Epithelial cell of prostate (primary cell): Measurements from ENCODE around the gene KRTAP5-5.
"Not testable (repeated sequence)": the region's sequence is repeated elsewhere in the genome, so short reads cannot be mapped to it uniquely, and the experiment has no call there.

ENCODE experiments used
- DNase-seq: peaks from one replicate; pipeline ENCODE4 v3.0.0-alpha.2; 2011; ENCODE audit warnings: low read depth, low spot score
- H3K27ac ChIP-seq: fragments of 450-650 bp; 2 replicates; pipeline ENCODE4 v1.5.1; 2017; ENCODE audit warnings: mild to moderate bottlenecking

KRTAP5-5 gene, protein sequence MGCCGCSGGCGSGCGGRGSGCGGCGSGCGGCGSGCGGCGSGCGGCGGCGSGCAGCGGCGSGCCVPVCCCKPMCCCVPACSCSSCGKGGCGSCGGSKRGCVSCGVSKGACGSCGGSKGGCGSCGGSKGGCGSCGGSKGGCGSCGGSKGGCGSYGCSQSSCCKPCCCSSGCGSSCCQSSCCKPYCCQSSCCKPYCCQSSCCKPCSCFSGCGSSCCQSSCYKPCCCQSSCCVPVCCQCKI

GRCh38 chr11:1629326-1630185, at the start of gene KRTAP5-5:
Gene KRTAP5-5, plus strand, starts transcription at chr11:1629775. Its CDS starts 66 bp downstream, at chr11:1629841.
- DNase-seq = no peak

DNA sequence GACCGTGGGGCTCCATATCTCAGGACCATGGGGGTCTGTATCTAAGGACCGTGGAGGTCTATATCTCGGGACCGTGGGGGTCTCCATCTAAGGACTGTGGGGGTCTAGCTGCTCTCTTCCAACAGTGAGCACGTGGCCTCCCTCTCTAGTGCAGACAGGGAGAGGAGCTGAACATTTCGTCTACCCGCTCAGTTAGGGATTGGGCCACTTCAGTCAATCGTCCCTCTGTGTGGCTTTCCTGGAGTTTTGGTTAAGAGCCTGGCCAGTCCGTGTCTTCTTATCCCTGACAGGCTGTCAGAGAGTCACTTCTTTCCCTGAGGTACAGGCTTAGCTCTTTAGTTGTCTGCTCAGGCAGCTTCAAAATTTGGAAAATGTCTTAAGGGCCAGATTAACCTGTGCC, 47.6 kb upstream of the KRTAP5-5 start:
- no peak for DNase-seq
- no peak overlapping the region for H3K27ac ChIP-seq

More at GRCh38 chr11:1629326-1630185, at the start of gene KRTAP5-5:
- no peak within 1 kb of the TSS for H3K27ac ChIP-seq

DNA sequence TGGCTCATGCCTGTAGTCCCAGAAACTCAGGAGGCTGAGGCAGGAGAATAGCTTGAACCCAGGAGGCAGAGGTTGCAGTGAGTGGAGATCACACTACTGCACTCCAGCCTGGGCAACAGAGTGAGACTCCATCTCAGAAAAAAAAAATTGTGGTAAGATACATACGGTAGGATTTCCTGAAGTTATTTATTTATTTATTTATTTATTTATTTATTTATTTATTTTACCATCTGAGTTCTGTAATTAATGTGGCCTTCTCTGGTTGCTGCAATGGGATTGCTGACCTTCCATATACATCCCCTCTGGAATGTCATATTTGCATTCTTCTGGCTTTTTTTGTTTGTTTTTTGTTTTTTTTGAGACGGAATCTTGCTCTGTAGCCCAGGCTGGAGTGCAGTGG, 46.7 kb upstream of the KRTAP5-5 start:
- not testable (repeated sequence) for DNase-seq, H3K27ac ChIP-seq

- H3K27ac ChIP-seq, DNase-seq: not testable (repeated sequence)
Observed at GRCh38 chr11:1584661-1585370, 44.8 kb upstream of the KRTAP5-5 start, which contains the start of gene KRTAP5-1. Gene KRTAP5-1, minus strand, starts transcription at chr11:1585283. Its CDS starts 34 bp downstream, at chr11:1585249.

- DNase-seq = no peak
- no peak overlapping the region for H3K27ac ChIP-seq
Observed at GRCh38 chr11:1586699-1587098, 42.9 kb upstream of the KRTAP5-5 start.

GRCh38 chr11:1589191-1589963, 40.2 kb upstream of the KRTAP5-5 start:
- H3K27ac ChIP-seq = peak overlapping the region; percentile 34
- DNase-seq = peak; percentile 45

DNA sequence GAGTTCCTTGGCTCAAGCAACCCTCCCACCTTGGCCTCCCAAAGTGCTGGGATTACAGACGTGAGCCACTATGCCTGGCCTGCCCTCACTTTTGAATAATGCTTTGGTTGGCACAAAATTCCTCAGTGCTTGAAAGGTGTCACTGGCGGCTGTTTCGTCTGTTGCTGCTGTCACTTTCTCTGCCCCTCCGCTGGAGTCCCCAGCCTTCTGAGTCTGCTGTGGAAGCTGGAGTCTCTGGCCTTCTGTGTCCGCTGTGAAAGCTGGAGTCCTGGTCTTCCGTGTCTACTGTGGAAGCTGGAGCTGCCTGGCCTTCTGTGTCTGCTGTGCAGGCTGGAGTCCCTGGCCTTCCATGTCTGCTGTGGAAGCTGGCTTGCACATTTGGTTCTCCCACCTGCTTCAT, 39.6 kb upstream of the KRTAP5-5 start:
- no peak for DNase-seq
- H3K27ac ChIP-seq = peak overlapping the region; percentile 28

DNA sequence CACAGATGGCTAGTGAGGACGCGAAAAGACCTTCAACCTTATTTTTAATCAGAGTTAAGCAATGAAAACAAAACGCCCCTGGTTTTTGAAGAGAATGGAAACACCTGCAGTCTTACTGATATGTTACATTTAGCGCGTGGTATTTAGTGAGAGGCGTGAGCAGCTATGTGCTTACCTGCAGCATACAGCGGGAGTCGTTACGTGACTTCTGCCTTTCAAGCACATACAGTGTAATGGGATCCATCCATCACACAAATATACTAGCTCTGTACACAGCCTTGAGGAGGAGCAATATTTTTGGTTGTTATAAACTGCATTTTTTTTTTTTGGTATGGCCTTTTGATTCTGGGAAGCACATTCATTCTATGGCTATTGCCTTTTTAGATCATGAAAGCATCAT, 36.9 kb upstream of the KRTAP5-5 start:
- H3K27ac ChIP-seq = no peak overlapping the region

GRCh38 chr11:1595994-1596575, 33.5 kb upstream of the KRTAP5-5 start:
- H3K27ac ChIP-seq, DNase-seq: not testable (repeated sequence)

More for the DNA sequence above, 36.9 kb upstream of the KRTAP5-5 start:
- DNase-seq = no peak

- DNase-seq, H3K27ac ChIP-seq: not testable (repeated sequence)
Observed at GRCh38 chr11:1596576-1597121, 32.9 kb upstream of the KRTAP5-5 start.

DNA sequence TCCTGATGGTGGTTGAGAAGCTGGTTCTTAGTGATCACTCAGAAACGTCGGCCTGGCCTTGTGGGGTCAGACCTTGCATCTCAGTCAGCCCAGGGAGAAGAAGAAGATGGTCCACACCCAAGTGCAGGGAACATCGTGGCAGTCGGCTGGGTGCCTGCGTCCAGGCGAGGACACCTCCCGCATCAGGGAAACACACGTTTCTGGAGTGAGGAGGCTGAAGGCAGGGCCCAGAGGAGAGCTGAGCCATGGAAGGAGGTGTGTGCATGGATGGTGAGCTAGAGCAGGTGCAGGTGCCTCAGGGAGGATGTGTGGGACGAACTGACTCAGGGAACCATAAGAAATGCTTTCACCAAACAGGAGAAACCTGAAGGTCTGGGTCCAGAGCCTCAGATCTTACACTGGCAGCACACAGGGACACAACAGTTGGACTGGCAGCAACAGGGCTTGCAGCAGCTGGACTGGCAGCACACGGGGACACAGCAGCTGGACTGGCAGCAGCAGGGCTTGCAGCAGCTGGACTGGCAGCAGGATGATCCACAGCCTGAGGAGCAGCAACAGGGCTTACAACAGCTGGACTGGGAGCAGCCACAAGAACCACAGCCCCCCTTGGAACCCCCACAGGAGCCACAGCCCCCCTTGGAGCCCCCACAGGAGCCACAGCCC, 32.1 kb upstream of the KRTAP5-5 start:
- no peak for DNase-seq
- no peak overlapping the region for H3K27ac ChIP-seq

GRCh38 chr11:1597994-1598380, 31.6 kb upstream of the KRTAP5-5 start, which contains the start of gene KRTAP5-2:
Gene KRTAP5-2, minus strand, starts transcription at chr11:1598294. Its CDS starts 44 bp downstream, at chr11:1598250.
- no peak within 1 kb of the TSS for H3K27ac ChIP-seq
- DNase-seq = no peak

DNA sequence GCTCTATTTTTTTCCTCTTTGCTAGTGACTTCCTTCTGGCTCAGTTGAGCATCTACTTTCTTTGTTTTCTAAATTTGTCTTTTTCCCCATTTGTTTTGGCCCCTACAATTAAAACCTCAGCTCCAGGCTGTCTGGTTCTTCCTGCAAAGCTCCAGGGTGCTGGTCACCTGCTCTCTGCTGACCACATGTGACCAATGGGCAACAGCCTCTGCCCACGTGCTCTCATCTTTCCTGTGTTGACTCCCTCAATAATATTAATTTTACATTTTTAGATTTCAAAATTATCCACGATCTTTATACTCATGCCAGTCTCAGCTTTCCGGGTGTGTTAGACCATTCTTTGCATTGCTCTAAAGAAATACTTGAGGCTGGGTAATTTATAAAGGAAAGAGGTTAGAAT, 31.2 kb upstream of the KRTAP5-5 start:
- DNase-seq = not testable (repeated sequence)

DNA sequence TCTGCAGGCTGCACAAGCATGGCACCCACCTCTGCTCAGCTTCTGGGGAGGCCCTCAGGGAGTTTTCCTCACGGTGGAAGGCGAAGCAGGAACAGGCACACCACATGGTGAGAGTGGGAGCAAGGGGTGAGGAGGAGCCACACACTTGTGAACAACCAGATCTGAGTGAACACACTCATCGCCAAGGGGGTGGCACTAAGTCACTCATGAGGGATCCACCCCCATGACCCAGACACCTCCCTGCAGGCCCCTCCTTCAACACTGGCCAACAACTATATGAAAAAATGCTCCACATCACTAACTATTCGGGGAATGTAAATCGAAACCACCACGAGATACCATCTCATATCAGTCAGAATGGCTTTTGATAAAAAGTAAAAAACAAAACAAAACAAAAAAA, 30.8 kb upstream of the KRTAP5-5 start:
- no peak overlapping the region for H3K27ac ChIP-seq
- no peak for DNase-seq

More for the DNA sequence above, 31.2 kb upstream of the KRTAP5-5 start:
- not testable (repeated sequence) for H3K27ac ChIP-seq

- no peak for DNase-seq
- H3K27ac ChIP-seq = no peak overlapping the region
Observed at GRCh38 chr11:1600626-1601025, 28.9 kb upstream of the KRTAP5-5 start.

GRCh38 chr11:1601663-1602062, 27.9 kb upstream of the KRTAP5-5 start:
- DNase-seq, H3K27ac ChIP-seq: not testable (repeated sequence)

GRCh38 chr11:1603629-1604028, 25.9 kb upstream of the KRTAP5-5 start:
- no peak overlapping the region for H3K27ac ChIP-seq
- DNase-seq = no peak

DNA sequence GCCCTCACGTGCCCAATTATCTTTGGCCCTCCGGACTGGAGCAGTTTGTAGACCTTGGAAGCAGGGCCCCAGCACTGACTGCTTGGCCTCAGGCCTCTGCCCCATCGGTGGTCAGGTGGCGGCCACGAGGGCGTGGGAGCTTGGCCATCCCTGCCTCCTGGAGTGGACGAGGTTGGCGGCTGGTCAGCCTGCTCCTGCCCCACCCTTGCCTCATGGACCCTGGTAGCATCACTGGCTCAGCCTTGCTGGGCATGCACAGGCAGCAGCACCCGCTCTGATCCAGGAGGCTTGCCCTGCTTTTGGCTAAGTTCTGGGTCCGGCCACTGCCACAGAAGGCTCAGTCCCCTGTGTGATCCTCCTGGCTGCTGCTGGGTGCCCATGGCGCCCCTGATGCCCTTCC, 25.4 kb upstream of the KRTAP5-5 start:
- DNase-seq = no peak
- H3K27ac ChIP-seq = no peak overlapping the region

- no peak overlapping the region for H3K27ac ChIP-seq
- DNase-seq = no peak
Observed at GRCh38 chr11:1604711-1605110, 24.9 kb upstream of the KRTAP5-5 start.
